Fibroblast of the aortic adventitia (primary cell): ENCODE data around the gene ADCY9. TPM values are rescaled to one million over a fixed set of nuclear protein-coding genes. Genes with fewer than 3 reads are reported as not detected.

Experiments used
- DNase-seq: peaks from one replicate; pipeline ENCODE4 v3.0.0-alpha.2; 2010; ENCODE audit warnings: low read depth
- H3K4me3 ChIP-seq: 2 replicates; pipeline ENCODE4 v1.5.1; 2011; ENCODE audit warnings: low read depth, mild to moderate bottlenecking, control low read depth, low read length, moderate library complexity
- total RNA-seq: library from RNA; depleted of rRNA; stranded (reverse); fragments of >200 nt; gene quantifications from 2 replicates; pipeline ENCODE4 v1.2.3, GENCODE V29; 2012; ENCODE audit warnings: low replicate concordance
- TF ChIP-seq, protein P1 (sequence below): IDR thresholded peaks from 2 replicates; pipeline ENCODE4 v1.5.1; 2011; ENCODE audit warnings: mild to moderate bottlenecking, low read length, control low read depth, inconsistent platforms; ENCODE audit not compliant: insufficient read depth

Gene ADCY9
- total RNA-seq, 1 donor, result 23.6 TPM

GRCh38 chr16:3999479-4000325 lies 116.5 kb downstream of the ADCY9 start:
- DNase-seq, result peak; percentile 90
- H3K4me3 ChIP-seq, result peak overlapping the region; percentile 37

DNA sequence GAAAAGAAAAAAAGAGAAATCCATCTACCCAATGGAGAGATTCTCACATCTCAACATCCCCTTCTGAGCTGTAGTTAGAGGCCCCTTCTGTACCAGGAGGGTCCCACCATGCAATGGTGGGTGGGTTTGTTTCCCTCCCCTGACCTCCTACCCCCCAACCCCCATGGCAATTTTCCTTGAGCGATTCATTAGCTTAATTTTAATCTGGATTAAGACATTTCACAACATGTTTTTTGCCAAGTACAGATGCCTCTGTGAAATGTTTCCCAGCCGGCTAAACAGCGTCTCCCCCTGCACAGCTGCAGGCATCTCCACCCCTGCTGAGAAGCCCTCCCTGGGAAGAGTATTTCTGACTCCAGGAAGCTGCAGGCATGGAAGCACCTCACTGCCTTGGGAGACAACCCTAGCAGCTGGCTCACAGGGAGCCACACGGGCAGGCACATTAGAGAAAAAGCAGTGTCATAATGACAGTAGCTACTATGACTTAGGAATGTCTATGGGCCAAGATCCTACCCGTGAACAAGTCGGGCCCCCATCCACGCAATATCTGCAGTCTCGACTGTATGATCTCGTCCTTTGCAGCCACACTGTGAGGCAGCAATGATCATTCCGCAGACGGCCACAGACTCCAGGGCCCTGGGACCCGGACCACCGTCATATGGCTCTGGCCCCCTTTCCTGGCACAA lies 117.3 kb downstream of the ADCY9 start:
- peak overlapping the region; percentile 37 for H3K4me3 ChIP-seq
- peak; percentile 69 for DNase-seq

More at GRCh38 chr16:3999479-4000325, 116.5 kb downstream of the ADCY9 start:
- TF ChIP-seq, protein P1, sequence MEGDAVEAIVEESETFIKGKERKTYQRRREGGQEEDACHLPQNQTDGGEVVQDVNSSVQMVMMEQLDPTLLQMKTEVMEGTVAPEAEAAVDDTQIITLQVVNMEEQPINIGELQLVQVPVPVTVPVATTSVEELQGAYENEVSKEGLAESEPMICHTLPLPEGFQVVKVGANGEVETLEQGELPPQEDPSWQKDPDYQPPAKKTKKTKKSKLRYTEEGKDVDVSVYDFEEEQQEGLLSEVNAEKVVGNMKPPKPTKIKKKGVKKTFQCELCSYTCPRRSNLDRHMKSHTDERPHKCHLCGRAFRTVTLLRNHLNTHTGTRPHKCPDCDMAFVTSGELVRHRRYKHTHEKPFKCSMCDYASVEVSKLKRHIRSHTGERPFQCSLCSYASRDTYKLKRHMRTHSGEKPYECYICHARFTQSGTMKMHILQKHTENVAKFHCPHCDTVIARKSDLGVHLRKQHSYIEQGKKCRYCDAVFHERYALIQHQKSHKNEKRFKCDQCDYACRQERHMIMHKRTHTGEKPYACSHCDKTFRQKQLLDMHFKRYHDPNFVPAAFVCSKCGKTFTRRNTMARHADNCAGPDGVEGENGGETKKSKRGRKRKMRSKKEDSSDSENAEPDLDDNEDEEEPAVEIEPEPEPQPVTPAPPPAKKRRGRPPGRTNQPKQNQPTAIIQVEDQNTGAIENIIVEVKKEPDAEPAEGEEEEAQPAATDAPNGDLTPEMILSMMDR, result no peak

DNA sequence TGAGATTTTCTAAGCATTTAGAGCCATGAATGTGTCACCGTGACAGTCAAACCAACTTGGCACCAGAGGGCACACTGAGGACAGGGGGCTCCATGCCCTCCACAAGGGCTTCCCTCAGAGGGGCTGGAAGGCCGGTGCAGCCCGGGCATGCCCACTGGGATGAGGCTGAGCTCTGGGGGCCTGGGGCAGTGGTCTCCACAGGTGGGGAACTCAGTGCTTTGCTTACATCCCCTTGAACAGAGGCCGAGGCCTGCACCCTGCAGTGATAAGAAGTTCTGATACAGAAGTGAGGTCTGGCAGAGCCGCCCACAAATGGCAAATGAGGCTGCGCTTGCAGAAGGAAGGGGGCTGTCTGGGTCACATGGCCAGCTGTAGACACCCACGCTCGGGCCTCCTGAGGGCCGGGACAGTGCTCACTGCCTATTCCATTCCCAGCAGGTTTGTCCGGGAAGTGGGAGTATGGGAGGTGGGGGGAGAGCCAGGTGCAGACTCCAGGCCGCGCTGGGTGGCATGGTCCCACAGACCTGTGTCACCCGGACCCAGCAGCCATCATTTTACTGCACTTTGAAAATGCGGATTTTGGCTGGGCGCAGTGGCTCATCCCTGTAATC lies 118.9 kb downstream of the ADCY9 start:
- TF ChIP-seq, protein P1, result no peak
- no peak overlapping the region for H3K4me3 ChIP-seq
- no peak for DNase-seq

More for the DNA sequence above, 117.3 kb downstream of the ADCY9 start:
- TF ChIP-seq, protein P1, result peak; percentile 35

GRCh38 chr16:3995001-3995400 lies 121.2 kb downstream of the ADCY9 start:
- TF ChIP-seq, protein P1, result no peak
- DNase-seq, result no peak
- H3K4me3 ChIP-seq, result no peak overlapping the region

DNA sequence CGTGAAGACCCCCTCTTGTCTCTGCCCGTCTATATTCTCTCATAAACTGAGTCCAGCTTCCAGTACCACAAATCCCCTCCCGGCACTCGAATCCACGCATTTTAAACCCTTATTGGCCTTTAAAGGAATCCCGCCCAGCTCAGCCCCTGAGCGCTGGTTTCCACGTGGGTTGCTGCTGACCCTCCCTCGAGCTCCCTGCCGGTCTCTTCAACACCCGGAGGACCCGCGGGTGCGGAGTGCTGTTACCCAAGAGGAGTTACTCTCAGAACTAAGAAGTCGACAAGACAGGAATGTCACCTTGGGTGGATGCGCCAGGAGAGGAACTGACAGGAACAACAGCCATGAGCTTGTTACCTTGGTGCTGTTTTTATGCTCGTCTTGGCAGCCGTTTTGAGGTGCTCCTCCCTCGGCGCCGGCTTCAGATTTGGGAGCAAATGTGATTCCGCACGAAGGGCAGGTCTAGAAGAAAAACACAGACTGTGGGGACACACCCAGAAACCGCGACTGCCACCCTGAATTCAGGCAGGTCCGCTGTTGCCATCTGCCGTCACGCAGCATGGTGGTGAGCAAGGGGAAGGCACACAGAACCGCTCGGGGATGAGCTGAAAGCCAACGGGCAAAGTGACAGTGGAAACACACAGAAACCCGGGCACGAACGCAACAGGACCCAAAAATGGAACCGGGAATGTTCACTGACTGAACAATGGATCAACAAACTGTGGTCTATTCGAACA lies 123.0 kb downstream of the ADCY9 start:
- no peak overlapping the region for H3K4me3 ChIP-seq
- TF ChIP-seq, protein P1, result no peak
- no peak for DNase-seq

- TF ChIP-seq, protein P1, result no peak
- no peak for DNase-seq
- no peak overlapping the region for H3K4me3 ChIP-seq
Observed at GRCh38 chr16:3992297-3993051, 123.8 kb downstream of the ADCY9 start.
